HCT116 (cell line): ENCODE results near the gene ANO4.

Source experiments
- CEBPB ChIP-seq: IDR thresholded peaks from 2 replicates; pipeline ENCODE4 v1.6.1; 2012; ENCODE audit warnings: low read depth
- EZH2phosphoT487 ChIP-seq: fragments of 200-600 bp; IDR thresholded peaks from 2 replicates; pipeline ENCODE4 v1.6.1; 2018; ENCODE audit warnings: antibody characterized with exemption, borderline replicate concordance
- POLR2A ChIP-seq: IDR thresholded peaks from 2 replicates; pipeline ENCODE4 v1.7.0; 2011; ENCODE audit warnings: borderline replicate concordance; ENCODE audit not compliant: insufficient read depth, insufficient read length; ENCODE audit errors: extremely low read depth

DNA sequence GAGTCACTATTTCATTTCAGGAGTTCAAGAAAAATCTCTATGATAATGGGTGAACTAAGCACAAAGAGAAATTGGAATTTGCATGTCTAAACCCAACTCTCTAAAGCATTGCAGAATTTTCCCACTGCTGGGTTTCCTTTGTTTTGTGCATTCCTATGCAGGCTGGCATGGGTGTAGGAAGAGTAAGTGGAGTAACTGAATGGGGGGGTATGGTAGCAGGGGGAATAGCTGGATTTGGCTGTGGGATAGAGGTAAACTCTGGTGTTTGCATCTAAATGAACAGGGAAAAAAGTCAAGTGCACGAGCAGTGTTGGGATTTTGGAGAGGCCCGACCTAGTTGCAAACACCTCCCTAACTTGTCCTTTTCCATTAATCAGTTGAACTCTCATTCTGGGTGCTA lies 159.1 kb downstream of the ANO4 start:
- TF ChIP-seq EZH2phosphoT487 (no peak), POLR2A (no peak), CEBPB (no peak)
